ENCODE results near the gene NFAM1.

DNA sequence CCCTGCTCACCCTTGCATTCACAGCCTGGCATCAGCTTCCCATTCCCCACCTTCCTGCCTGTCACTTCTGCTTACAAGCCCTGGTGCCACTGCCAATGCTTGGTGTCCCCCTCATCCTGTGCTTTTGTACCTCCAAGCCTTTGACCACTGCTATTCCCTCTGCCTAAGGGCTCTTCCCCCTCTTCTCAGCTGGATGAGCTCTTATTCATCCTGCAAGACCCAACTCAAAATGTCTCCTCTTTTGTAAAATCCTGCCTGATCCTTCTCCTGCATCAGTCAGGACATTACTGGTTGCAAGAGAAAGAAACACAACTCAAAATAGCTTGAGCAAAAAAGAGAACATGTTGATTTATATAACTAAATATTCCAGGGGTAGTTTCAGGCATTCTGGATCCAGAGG lies 94.8 kb downstream of the NFAM1 start:
- TF ChIP-seq POLR2AphosphoS5 (IDR thresholded peaks at IDR 0.05; ENCODE audit: insufficient read depth, low read depth, low read length), result no peak
- TF ChIP-seq, protein P1, sequence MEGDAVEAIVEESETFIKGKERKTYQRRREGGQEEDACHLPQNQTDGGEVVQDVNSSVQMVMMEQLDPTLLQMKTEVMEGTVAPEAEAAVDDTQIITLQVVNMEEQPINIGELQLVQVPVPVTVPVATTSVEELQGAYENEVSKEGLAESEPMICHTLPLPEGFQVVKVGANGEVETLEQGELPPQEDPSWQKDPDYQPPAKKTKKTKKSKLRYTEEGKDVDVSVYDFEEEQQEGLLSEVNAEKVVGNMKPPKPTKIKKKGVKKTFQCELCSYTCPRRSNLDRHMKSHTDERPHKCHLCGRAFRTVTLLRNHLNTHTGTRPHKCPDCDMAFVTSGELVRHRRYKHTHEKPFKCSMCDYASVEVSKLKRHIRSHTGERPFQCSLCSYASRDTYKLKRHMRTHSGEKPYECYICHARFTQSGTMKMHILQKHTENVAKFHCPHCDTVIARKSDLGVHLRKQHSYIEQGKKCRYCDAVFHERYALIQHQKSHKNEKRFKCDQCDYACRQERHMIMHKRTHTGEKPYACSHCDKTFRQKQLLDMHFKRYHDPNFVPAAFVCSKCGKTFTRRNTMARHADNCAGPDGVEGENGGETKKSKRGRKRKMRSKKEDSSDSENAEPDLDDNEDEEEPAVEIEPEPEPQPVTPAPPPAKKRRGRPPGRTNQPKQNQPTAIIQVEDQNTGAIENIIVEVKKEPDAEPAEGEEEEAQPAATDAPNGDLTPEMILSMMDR (IDR thresholded peaks at IDR 0.05; ENCODE audit: extremely low read depth in 1 of 2, insufficient read depth in 1 of 2, low read depth in 1 of 2, low read length in 2 of 2), result no peak
- TF ChIP-seq EZH2 (IDR thresholded peaks at IDR 0.05; ENCODE audit: borderline replicate concordance, low read depth, low read length, severe bottlenecking), result no peak
- no peak for TF ChIP-seq POLR2A (IDR thresholded peaks at IDR 0.05; ENCODE audit: low read depth, low read length)
- no peak for TF ChIP-seq JUN (IDR thresholded peaks at IDR 0.05; ENCODE audit: borderline replicate concordance, insufficient read depth, insufficient read length, low read depth)
- no peak for TF ChIP-seq GATA2 (IDR thresholded peaks at IDR 0.05; ENCODE audit: insufficient read depth, insufficient read length, low read depth, low read length)
- TF ChIP-seq, protein P2, sequence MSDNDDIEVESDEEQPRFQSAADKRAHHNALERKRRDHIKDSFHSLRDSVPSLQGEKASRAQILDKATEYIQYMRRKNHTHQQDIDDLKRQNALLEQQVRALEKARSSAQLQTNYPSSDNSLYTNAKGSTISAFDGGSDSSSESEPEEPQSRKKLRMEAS (IDR thresholded peaks at IDR 0.05; ENCODE audit: insufficient read depth, insufficient read length), result no peak
- no peak for TF ChIP-seq MYC (IDR thresholded peaks at IDR 0.05; ENCODE audit: low read depth, low read length)

Data from endothelial cell of umbilical vein (primary cell).